ENCODE data around the gene ARHGAP24. TPM values are rescaled to one million over a fixed set of nuclear protein-coding genes. Genes with fewer than 3 reads are reported as not detected.

ARHGAP24 gene
- total RNA-seq, 1 donor: 67.6 TPM

- peak; percentile 45 for DNase-seq (ENCODE audit: low read depth)
- no peak overlapping the region for H3K4me3 ChIP-seq (ENCODE audit: low read depth, low read length)
- no peak for TF ChIP-seq CTCF (IDR thresholded peaks at IDR 0.05; ENCODE audit: insufficient read depth, low read length)
Observed at GRCh38 chr4:85792376-85793232, 317.7 kb downstream of the ARHGAP24 start.

- DNase-seq (ENCODE audit: low read depth): peak; percentile 54
- TF ChIP-seq CTCF (IDR thresholded peaks at IDR 0.05; ENCODE audit: insufficient read depth, low read length): no peak
- H3K4me3 ChIP-seq (ENCODE audit: low read depth, low read length): no peak overlapping the region
Observed at GRCh38 chr4:85793233-85793585, 318.3 kb downstream of the ARHGAP24 start.

GRCh38 chr4:85798012-85798770 is 323.2 kb downstream of the ARHGAP24 start:
- no peak overlapping the region for H3K4me3 ChIP-seq (ENCODE audit: low read depth, low read length)
- peak; percentile 32 for DNase-seq (ENCODE audit: low read depth)
- no peak for TF ChIP-seq CTCF (IDR thresholded peaks at IDR 0.05; ENCODE audit: insufficient read depth, low read length)

- H3K4me3 ChIP-seq (ENCODE audit: low read depth, low read length): no peak overlapping the region
- no peak for TF ChIP-seq CTCF (IDR thresholded peaks at IDR 0.05; ENCODE audit: insufficient read depth, low read length)
- no peak for DNase-seq (ENCODE audit: low read depth)
Observed at GRCh38 chr4:85803856-85804255, 328.9 kb downstream of the ARHGAP24 start.

- DNase-seq (ENCODE audit: low read depth): no peak
- TF ChIP-seq CTCF (IDR thresholded peaks at IDR 0.05; ENCODE audit: insufficient read depth, low read length): no peak
Observed at GRCh38 chr4:85805891-85806290, 330.9 kb downstream of the ARHGAP24 start.

GRCh38 chr4:85806334-85806733 is 331.4 kb downstream of the ARHGAP24 start:
- TF ChIP-seq CTCF (IDR thresholded peaks at IDR 0.05; ENCODE audit: insufficient read depth, low read length): no peak
- no peak overlapping the region for H3K4me3 ChIP-seq (ENCODE audit: low read depth, low read length)
- no peak for DNase-seq (ENCODE audit: low read depth)

More at GRCh38 chr4:85805891-85806290, 330.9 kb downstream of the ARHGAP24 start:
- no peak overlapping the region for H3K4me3 ChIP-seq (ENCODE audit: low read depth, low read length)

Data from fibroblast of the aortic adventitia (primary cell).